K562 (cell line): ENCODE data around the gene POLR2L. TPM values are rescaled to one million over a fixed set of nuclear protein-coding genes. Genes with fewer than 3 reads are reported as not detected.

Experiments used
- ATAC-seq: fragments of 200-7000 bp; cut with Tn5 transposase; 3 replicates; pipeline ENCODE4 v1.9.1; 2020; ENCODE audit warnings: moderate library complexity
- BruUV-seq: library from RNA; stranded (reverse); fragments of 400-500 nt; replicated peaks from 2 replicates; lab custom pipeline; 2021; lab: Mats Ljungman, UMichigan
- CTCF ChIA-PET: fragments of 300-600 bp; formaldehyde crosslinking; extraction: SDS; loops from one replicate; lab custom pipeline; 2021; ENCODE audit warnings: low intra/inter-chr PET ratio; lab: Yijun Ruan, JAX
- POLR2A ChIA-PET: fragments of 300-600, 350-650 bp; sonication (Branson Sonifier 250); formaldehyde crosslinking; extraction: SDS; loops from one replicate; lab custom pipeline; 2021; ENCODE audit warnings: antibody characterized with exemption, inconsistent platforms; lab: Yijun Ruan, JAX
- DNase-seq, 4 experiments: peaks; one replicate each; pipeline versions ENCODE4 v3.0.0 to v3.0.0-alpha.2; 2011 to 2018; ENCODE audit warnings: low spot score in 3 of 4, mixed read lengths in 3 of 4; ENCODE audit errors: extremely low read depth in 1 of 4
- FAIRE-seq: peaks from 2 replicates; lab custom pipeline; 2011; peaks lifted over from hg19 to GRCh38; lab: Jason Lieb, UNC
- H2AFZ ChIP-seq: 2 replicates; pipeline ENCODE4 v1.6.0; 2011; ENCODE audit warnings: low read depth, low read length, control low read depth, inconsistent platforms
- H3K27ac ChIP-seq: fragments of 200-600 bp; 3 replicates; pipeline ENCODE4 v1.8.0; 2011; ENCODE audit warnings: low read depth, mild to moderate bottlenecking, control low read depth, inconsistent platforms, low read length, moderate library complexity, mixed read lengths; ENCODE audit errors: extremely low read depth
- H3K27me3 ChIP-seq, 2 experiments: fragments of 300-600 bp in 1 of 2; 2 replicates in 1 of 2; 3 replicates in 1 of 2; pipeline versions ENCODE4 v1.6.0 to v1.8.0; 2011; ENCODE audit warnings: inconsistent platforms in 2 of 2, low read length in 2 of 2, mild to moderate bottlenecking in 1 of 2, mixed read lengths in 1 of 2, moderate library complexity in 1 of 2; ENCODE audit not compliant: control insufficient read depth in 2 of 2, insufficient read depth in 2 of 2
- H3K36me3 ChIP-seq: fragments of 300-600 bp; 3 replicates; pipeline ENCODE4 v1.8.0; 2011; ENCODE audit warnings: mild to moderate bottlenecking, low read length, inconsistent platforms; ENCODE audit not compliant: control insufficient read depth, insufficient read depth
- H3K4me1 ChIP-seq, 2 experiments: fragments of 200-600 bp in 1 of 2; replicated peaks in 1 of 2; 2 replicates in 1 of 2; 3 replicates in 1 of 2; pipeline versions ENCODE4 v1.5.1 to v1.8.0; 2011; ENCODE audit warnings: inconsistent platforms in 2 of 2, low read length in 2 of 2, mild to moderate bottlenecking in 1 of 2, mixed read lengths in 1 of 2, moderate library complexity in 1 of 2; ENCODE audit not compliant: control insufficient read depth in 2 of 2, insufficient read depth in 2 of 2
- H3K4me2 ChIP-seq: 2 replicates; pipeline ENCODE4 v1.6.1; 2011; ENCODE audit warnings: low read length, control low read depth, inconsistent platforms, mixed read lengths; ENCODE audit not compliant: insufficient read depth
- H3K4me3 ChIP-seq: fragments of 200-600 bp; sonication (generic), shearing (Covaris generic); 2 replicates; pipeline ENCODE4 v1.5.1; 2016; ENCODE audit warnings: control low read depth, inconsistent platforms
- H3K79me2 ChIP-seq: fragments of 200-600 bp; 3 replicates; pipeline ENCODE4 v1.8.0; 2011; ENCODE audit warnings: low read length, inconsistent platforms; ENCODE audit not compliant: control insufficient read depth, insufficient read depth
- H3K9ac ChIP-seq, 2 experiments: 2 replicates each; pipeline versions ENCODE4 v1.6.0 to v1.6.1; 2011; ENCODE audit warnings: low read depth in 2 of 2, low read length in 2 of 2, control low read depth in 1 of 2, inconsistent platforms in 1 of 2, mild to moderate bottlenecking in 1 of 2, mixed read lengths in 1 of 2; ENCODE audit not compliant: insufficient read depth in 1 of 2
- H3K9me1 ChIP-seq: one replicate; pipeline ENCODE4 v1.6.0; 2011; ENCODE audit warnings: inconsistent platforms, mild to moderate bottlenecking, low read length, moderate library complexity; ENCODE audit not compliant: control insufficient read depth, insufficient read depth
- H3K9me3 ChIP-seq: replicated peaks from 2 replicates; pipeline ENCODE4 v1.5.1; 2011; ENCODE audit warnings: low read depth, low read length, inconsistent platforms; ENCODE audit not compliant: control insufficient read depth, insufficient read depth
- H4K20me1 ChIP-seq: replicated peaks from 2 replicates; pipeline ENCODE4 v1.6.1; 2011; ENCODE audit warnings: low read length, inconsistent platforms, mixed read lengths; ENCODE audit not compliant: control insufficient read depth, insufficient read depth
- CREBBP ChIP-seq: IDR thresholded peaks from one replicate; pipeline ENCODE4 v1.6.1; 2012; ENCODE audit warnings: low read depth, mild to moderate bottlenecking, control low read depth, inconsistent platforms, low read length
- FUS ChIP-seq: fragments of 200-400 bp; formaldehyde crosslinking; optimal IDR thresholded peaks from 2 replicates; pipeline ENCODE3; 2017; ENCODE audit warnings: low read depth, low read length
- ILK ChIP-seq: fragments of 450-650 bp; IDR thresholded peaks from 2 replicates; pipeline ENCODE4 v1.6.1; 2016; ENCODE audit warnings: missing genetic modification characterization, low read depth, mild to moderate bottlenecking, missing compliant biosample characterization, moderate library complexity, borderline replicate concordance
- PHB ChIP-seq: fragments of 250-450 bp; sonication (Bioruptor Pico); IDR thresholded peaks from 2 replicates; pipeline ENCODE4 v1.5.0; 2021
- PML ChIP-seq: IDR thresholded peaks from 2 replicates; pipeline ENCODE4 v1.6.1; 2012; ENCODE audit warnings: low read length, inconsistent platforms
- POLR3G ChIP-seq: IDR thresholded peaks from 2 replicates; pipeline ENCODE4 v1.6.1; 2011; ENCODE audit not compliant: insufficient read length, insufficient replicate concordance; ENCODE audit errors: extremely low read depth
- RFX5 ChIP-seq: IDR thresholded peaks from 2 replicates; pipeline ENCODE4 v1.6.1; 2011; ENCODE audit warnings: low read depth, mild to moderate bottlenecking, improper control_type of control experiment, low read length
- TRIM24 ChIP-seq, 2 experiments: fragments of 450-650 bp; IDR thresholded peaks; 2 replicates each; pipeline ENCODE4 v1.6.1; 2016
- ZNF785 ChIP-seq: fragments of 250-450 bp; sonication (Bioruptor Pico); IDR thresholded peaks from 2 replicates; pipeline ENCODE4 v1.4.0; 2020; ENCODE audit warnings: mild to moderate bottlenecking
- ZZZ3 ChIP-seq: fragments of 450-650 bp; IDR thresholded peaks from 2 replicates; pipeline ENCODE4 v1.6.1; 2016; ENCODE audit warnings: antibody characterized with exemption, mild to moderate bottlenecking, moderate library complexity
- WGBS: fragments of 100-300 bp; shearing (Covaris generic); methylation state at CpG from one replicate; pipeline ENCODE4 v1.1.6; 2016; ENCODE audit warnings: low coverage, mixed read lengths; ENCODE audit not compliant: insufficient coverage; ENCODE audit errors: missing lambda C conversion rate; 5-methylcytosine and 5-hydroxymethylcytosine counted together
- in situ Hi-C: fragments of 300-500 bp; cut with MboI; formaldehyde crosslinking; loops from 4 replicates; pipeline ENCODE4 v1.15.0; 2018; ENCODE audit warnings: inconsistent platforms, mixed read lengths
- intact Hi-C: fragments of 100-400 bp; cut with micrococcal nuclease; formaldehyde crosslinking; loops from 2 replicates; pipeline ENCODE4 v1.14.2; 2022
- polyA plus RNA-seq, 8 experiments: library from polyadenylated mRNA; depleted of rRNA in 4 of 8; stranded (reverse) in 5 of 8; unstranded in 3 of 8; fragments of >200 nt; fragmentation: Nextera tagmentation in 2 of 8; fragmentation: Illumina TruSeq in 1 of 8; extraction: Ambion mirVana in 2 of 8; extraction: Trizol in 1 of 8; gene quantifications; 2 replicates each; pipeline versions ENCODE4 v1.2.1 to v1.2.3, GENCODE V29; 2011 to 2014; ENCODE audit warnings: inconsistent platforms in 1 of 8, missing spikeins in 1 of 8
- total RNA-seq, 7 experiments: library from RNA; depleted of rRNA in 6 of 7; stranded (reverse); fragments of >200 nt in 6 of 7; fragmentation: Illumina TruSeq in 2 of 7; extraction: Trizol in 2 of 7; gene quantifications; 2 replicates each; pipeline versions ENCODE4 v1.2.1 to v1.2.3, GENCODE V29; 2011 to 2021; ENCODE audit warnings: low replicate concordance in 1 of 7
- TF ChIP-seq, protein P1 (sequence below): fragments of 250-450 bp; sonication (Bioruptor Pico); IDR thresholded peaks from 2 replicates; pipeline ENCODE4 v1.4.0; 2020
- TF ChIP-seq, protein P2 (sequence below), 3 experiments: fragments of 200-800 bp in 1 of 3; fragments of 250-450 bp in 1 of 3; fragments of 450-650 bp in 1 of 3; sonication (Bioruptor Pico) in 1 of 3; sonication (Bioruptor generic) in 1 of 3; formaldehyde crosslinking in 1 of 3; IDR thresholded peaks; 2 replicates each; pipeline versions ENCODE4 v1.6.1 to v1.8.0; 2016 to 2022; ENCODE audit warnings: mild to moderate bottlenecking in 2 of 3, missing genetic modification characterization in 2 of 3, missing compliant biosample characterization in 1 of 3, moderate library complexity in 1 of 3
- TF ChIP-seq, protein P3 (sequence below): fragments of 200-800 bp; sonication (Bioruptor generic); IDR thresholded peaks from 2 replicates; pipeline ENCODE4 v1.6.1; 2017; ENCODE audit warnings: missing genetic modification characterization, missing compliant biosample characterization

The POLR2L gene
- total and polyA plus RNA-seq, 9 of the 15 experiments (the other 6 are each of a cell fraction or from before 2014, with no cell fraction given) = 38.3 to 688 (median 108) TPM

DNA sequence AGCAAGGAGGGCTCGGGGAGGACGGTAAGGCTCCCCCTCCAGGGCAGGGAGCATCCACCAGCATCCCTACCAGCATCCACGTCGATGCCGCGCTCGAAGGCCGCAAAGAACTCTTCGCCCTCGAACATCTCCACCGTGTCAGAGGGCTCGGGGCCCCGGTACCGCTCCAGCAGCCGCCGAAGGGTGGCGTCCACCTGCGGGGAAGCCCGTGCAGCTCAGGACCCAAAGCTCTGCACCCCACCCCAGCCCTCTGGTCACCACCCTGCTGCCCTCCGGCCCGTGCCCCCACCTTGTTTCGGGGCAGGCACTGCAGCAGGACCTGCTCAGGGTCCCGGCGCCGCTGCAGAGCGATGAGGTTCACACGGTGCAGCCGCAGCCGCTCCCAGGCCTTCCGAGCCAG is 41.9 kb downstream of the POLR2L start:
- no peak for FAIRE-seq
- TF ChIP-seq, protein P1, sequence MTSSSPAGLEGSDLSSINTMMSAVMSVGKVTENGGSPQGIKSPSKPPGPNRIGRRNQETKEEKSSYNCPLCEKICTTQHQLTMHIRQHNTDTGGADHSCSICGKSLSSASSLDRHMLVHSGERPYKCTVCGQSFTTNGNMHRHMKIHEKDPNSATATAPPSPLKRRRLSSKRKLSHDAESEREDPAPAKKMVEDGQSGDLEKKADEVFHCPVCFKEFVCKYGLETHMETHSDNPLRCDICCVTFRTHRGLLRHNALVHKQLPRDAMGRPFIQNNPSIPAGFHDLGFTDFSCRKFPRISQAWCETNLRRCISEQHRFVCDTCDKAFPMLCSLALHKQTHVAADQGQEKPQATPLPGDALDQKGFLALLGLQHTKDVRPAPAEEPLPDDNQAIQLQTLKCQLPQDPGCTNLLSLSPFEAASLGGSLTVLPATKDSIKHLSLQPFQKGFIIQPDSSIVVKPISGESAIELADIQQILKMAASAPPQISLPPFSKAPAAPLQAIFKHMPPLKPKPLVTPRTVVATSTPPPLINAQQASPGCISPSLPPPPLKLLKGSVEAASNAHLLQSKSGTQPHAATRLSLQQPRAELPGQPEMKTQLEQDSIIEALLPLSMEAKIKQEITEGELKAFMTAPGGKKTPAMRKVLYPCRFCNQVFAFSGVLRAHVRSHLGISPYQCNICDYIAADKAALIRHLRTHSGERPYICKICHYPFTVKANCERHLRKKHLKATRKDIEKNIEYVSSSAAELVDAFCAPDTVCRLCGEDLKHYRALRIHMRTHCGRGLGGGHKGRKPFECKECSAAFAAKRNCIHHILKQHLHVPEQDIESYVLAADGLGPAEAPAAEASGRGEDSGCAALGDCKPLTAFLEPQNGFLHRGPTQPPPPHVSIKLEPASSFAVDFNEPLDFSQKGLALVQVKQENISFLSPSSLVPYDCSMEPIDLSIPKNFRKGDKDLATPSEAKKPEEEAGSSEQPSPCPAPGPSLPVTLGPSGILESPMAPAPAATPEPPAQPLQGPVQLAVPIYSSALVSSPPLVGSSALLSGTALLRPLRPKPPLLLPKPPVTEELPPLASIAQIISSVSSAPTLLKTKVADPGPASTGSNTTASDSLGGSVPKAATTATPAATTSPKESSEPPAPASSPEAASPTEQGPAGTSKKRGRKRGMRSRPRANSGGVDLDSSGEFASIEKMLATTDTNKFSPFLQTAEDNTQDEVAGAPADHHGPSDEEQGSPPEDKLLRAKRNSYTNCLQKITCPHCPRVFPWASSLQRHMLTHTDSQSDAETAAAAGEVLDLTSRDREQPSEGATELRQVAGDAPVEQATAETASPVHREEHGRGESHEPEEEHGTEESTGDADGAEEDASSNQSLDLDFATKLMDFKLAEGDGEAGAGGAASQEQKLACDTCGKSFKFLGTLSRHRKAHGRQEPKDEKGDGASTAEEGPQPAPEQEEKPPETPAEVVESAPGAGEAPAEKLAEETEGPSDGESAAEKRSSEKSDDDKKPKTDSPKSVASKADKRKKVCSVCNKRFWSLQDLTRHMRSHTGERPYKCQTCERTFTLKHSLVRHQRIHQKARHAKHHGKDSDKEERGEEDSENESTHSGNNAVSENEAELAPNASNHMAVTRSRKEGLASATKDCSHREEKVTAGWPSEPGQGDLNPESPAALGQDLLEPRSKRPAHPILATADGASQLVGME (CRISPR knock-in tag) = no peak
- TF ChIP-seq ZZZ3 (no peak), CREBBP (no peak), ILK (tag) (no peak), PML (no peak), ZNF785 (CRISPR knock-in tag) (no peak), PHB (CRISPR knock-in tag) (no peak), TRIM24 (IDR thresholded peaks at IDR 0.05) (no peak), FUS (no peak), RFX5 (no peak), POLR3G (no peak)
- TF ChIP-seq, protein P2, sequence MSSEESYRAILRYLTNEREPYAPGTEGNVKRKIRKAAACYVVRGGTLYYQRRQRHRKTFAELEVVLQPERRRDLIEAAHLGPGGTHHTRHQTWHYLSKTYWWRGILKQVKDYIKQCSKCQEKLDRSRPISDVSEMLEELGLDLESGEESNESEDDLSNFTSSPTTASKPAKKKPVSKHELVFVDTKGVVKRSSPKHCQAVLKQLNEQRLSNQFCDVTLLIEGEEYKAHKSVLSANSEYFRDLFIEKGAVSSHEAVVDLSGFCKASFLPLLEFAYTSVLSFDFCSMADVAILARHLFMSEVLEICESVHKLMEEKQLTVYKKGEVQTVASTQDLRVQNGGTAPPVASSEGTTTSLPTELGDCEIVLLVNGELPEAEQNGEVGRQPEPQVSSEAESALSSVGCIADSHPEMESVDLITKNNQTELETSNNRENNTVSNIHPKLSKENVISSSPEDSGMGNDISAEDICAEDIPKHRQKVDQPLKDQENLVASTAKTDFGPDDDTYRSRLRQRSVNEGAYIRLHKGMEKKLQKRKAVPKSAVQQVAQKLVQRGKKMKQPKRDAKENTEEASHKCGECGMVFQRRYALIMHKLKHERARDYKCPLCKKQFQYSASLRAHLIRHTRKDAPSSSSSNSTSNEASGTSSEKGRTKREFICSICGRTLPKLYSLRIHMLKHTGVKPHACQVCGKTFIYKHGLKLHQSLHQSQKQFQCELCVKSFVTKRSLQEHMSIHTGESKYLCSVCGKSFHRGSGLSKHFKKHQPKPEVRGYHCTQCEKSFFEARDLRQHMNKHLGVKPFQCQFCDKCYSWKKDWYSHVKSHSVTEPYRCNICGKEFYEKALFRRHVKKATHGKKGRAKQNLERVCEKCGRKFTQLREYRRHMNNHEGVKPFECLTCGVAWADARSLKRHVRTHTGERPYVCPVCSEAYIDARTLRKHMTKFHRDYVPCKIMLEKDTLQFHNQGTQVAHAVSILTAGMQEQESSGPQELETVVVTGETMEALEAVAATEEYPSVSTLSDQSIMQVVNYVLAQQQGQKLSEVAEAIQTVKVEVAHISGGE (CRISPR knock-in tag; IDR thresholded peaks at IDR 0.05) = no peak
- TF ChIP-seq, protein P3, sequence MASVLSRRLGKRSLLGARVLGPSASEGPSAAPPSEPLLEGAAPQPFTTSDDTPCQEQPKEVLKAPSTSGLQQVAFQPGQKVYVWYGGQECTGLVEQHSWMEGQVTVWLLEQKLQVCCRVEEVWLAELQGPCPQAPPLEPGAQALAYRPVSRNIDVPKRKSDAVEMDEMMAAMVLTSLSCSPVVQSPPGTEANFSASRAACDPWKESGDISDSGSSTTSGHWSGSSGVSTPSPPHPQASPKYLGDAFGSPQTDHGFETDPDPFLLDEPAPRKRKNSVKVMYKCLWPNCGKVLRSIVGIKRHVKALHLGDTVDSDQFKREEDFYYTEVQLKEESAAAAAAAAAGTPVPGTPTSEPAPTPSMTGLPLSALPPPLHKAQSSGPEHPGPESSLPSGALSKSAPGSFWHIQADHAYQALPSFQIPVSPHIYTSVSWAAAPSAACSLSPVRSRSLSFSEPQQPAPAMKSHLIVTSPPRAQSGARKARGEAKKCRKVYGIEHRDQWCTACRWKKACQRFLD = no peak

More for the DNA sequence above, 41.9 kb downstream of the POLR2L start:
- no peak overlapping the region; a peak in 1 of 4 replicates for H3K9ac ChIP-seq
- H3K79me2 ChIP-seq = peaks cover 32% of the 10 kb centered on the region
- no peak overlapping the region for H3K4me2 ChIP-seq
- H3K36me3 ChIP-seq = peaks cover 38% of the 10 kb centered on the region; the same call in 1 of the 3 replicates
- H3K27ac ChIP-seq = no peak overlapping the region
- no peaks in the 10 kb centered on the region for H3K9me3 ChIP-seq
- peaks cover 11 to 97% of the 10 kb centered on the region in 2 experiments for H3K4me1 ChIP-seq
- H3K27me3 ChIP-seq = no peaks in the 10 kb centered on the region
- CTCF ChIA-PET = no interaction called here
- in situ Hi-C loops = no loop called here
- intact Hi-C loops = no loop called here
- POLR2A ChIA-PET = interaction anchor here (0.5 to 1.9 kb wide), 2 partner anchors 8 to 9 kb away, joined by 5 to 6 read pairs; partner anchors contain the start of gene RPLP2
- no peaks in the 10 kb centered on the region for H3K9me1 ChIP-seq
- BruUV-seq = no TSS peak
- DNase-seq (no peak), ATAC-seq (no peak)
- H4K20me1 ChIP-seq = no peaks in the 10 kb centered on the region
- H3K4me3 ChIP-seq = no peak overlapping the region
- no peak overlapping the region for H2AFZ ChIP-seq
- WGBS = 93% methylated on average over 24 of the region's 30 CpGs
